Retinal pigment epithelial cell (primary cell): ENCODE measurements around the gene MIEF1.

Source experiments
- DNase-seq: peaks from one replicate; pipeline ENCODE4 v3.0.0-alpha.2; 2010; ENCODE audit warnings: low read depth
- H3K4me3 ChIP-seq: 2 replicates; pipeline ENCODE4 v1.5.1; 2011; ENCODE audit warnings: mild to moderate bottlenecking, low read length, control low read depth, moderate library complexity
- CTCF ChIP-seq: conservative IDR thresholded peaks from 2 replicates; pipeline ENCODE4 v1.5.1; 2011; ENCODE audit warnings: low read depth, low read length, control low read depth, inconsistent platforms

The MIEF1 gene

GRCh38 chr22:39497429-39497828 lies 4.7 kb upstream of the MIEF1 start:
- no peak for DNase-seq
- H3K4me3 ChIP-seq: no peak overlapping the region
- TF ChIP-seq CTCF: no peak

- DNase-seq: no peak
Observed at GRCh38 chr22:39498368-39498767, 3.7 kb upstream of the MIEF1 start.

GRCh38 chr22:39498802-39499201 lies 3.3 kb upstream of the MIEF1 start:
- no peak overlapping the region for H3K4me3 ChIP-seq
- no peak for TF ChIP-seq CTCF
- DNase-seq: no peak

More at GRCh38 chr22:39498368-39498767, 3.7 kb upstream of the MIEF1 start:
- no peak overlapping the region for H3K4me3 ChIP-seq
- TF ChIP-seq CTCF: no peak

- DNase-seq: no peak
- TF ChIP-seq CTCF: no peak
- H3K4me3 ChIP-seq: no peak overlapping the region
Observed at GRCh38 chr22:39500101-39500500, 2.0 kb upstream of the MIEF1 start.

GRCh38 chr22:39501644-39502108 lies 414 bp upstream of the MIEF1 start:
- H3K4me3 ChIP-seq: peak overlapping the region; percentile 89
- DNase-seq: no peak
- TF ChIP-seq CTCF: no peak

- DNase-seq: no peak
- no peak for TF ChIP-seq CTCF
- H3K4me3 ChIP-seq: peak overlapping the region; percentile 89
Observed at GRCh38 chr22:39502789-39503409, 809 bp downstream of the MIEF1 start.

GRCh38 chr22:39503630-39504029 lies 1.5 kb downstream of the MIEF1 start:
- no peak for DNase-seq
- no peak overlapping the region for H3K4me3 ChIP-seq
- TF ChIP-seq CTCF: no peak
